GM23338 (cell line): ENCODE data around the gene FHIT. TPM values are rescaled to one million over a fixed set of nuclear protein-coding genes. Genes with fewer than 3 reads are reported as not detected.
"Not testable (repeated sequence)": the region's sequence is repeated elsewhere in the genome, so short reads cannot be mapped to it uniquely, and the experiment has no call there.

Experiments
- ATAC-seq: fragments of 200-7000 bp; cut with Tn5 transposase; 3 replicates; pipeline ENCODE4 v1.9.1; 2020
- DNase-seq: peaks from one replicate; pipeline ENCODE4 v3.0.0-alpha.2; 2015; ENCODE audit warnings: low spot score
- H2AFZ ChIP-seq: fragments of 200-600 bp; sonication (generic); 2 replicates; pipeline ENCODE4 v1.8.0; 2016; ENCODE audit warnings: antibody characterized with exemption, mild to moderate bottlenecking, moderate library complexity
- H3F3A ChIP-seq: fragments of 200-600 bp; sonication (generic); replicated peaks from 2 replicates; pipeline ENCODE4 v1.8.0; 2017; ENCODE audit warnings: antibody characterized with exemption, mixed run types, low read depth
- H3K27ac ChIP-seq: fragments of 200-600 bp; sonication (generic); 2 replicates; pipeline ENCODE4 v1.6.1; 2016; ENCODE audit warnings: low read depth
- H3K27me3 ChIP-seq: fragments of 200-600 bp; sonication (generic); 2 replicates; pipeline ENCODE4 v1.8.0; 2016; ENCODE audit warnings: mild to moderate bottlenecking, mixed run types, moderate library complexity; ENCODE audit not compliant: insufficient read depth
- H3K36me3 ChIP-seq: fragments of 200-600 bp; sonication (generic); 2 replicates; pipeline ENCODE4 v1.8.0; 2016; ENCODE audit warnings: mild to moderate bottlenecking; ENCODE audit not compliant: insufficient read depth
- H3K4me1 ChIP-seq: fragments of 200-600 bp; sonication (generic); 2 replicates; pipeline ENCODE4 v1.8.0; 2016; ENCODE audit warnings: mild to moderate bottlenecking, moderate library complexity; ENCODE audit not compliant: insufficient read depth
- H3K4me2 ChIP-seq: fragments of 200-600 bp; sonication (generic); 2 replicates; pipeline ENCODE4 v1.7.1; 2017; ENCODE audit warnings: mixed run types
- H3K4me3 ChIP-seq: fragments of 200-600 bp; sonication (generic); 2 replicates; pipeline ENCODE4 v1.6.1; 2016; ENCODE audit warnings: mixed run types
- H3K79me2 ChIP-seq: fragments of 200-600 bp; sonication (generic); replicated peaks from 2 replicates; pipeline ENCODE4 v1.8.0; 2017; ENCODE audit warnings: mild to moderate bottlenecking; ENCODE audit not compliant: insufficient read depth
- H3K9me2 ChIP-seq: fragments of 200-600 bp; sonication (generic); 2 replicates; pipeline ENCODE4 v1.8.0; 2017; ENCODE audit not compliant: insufficient read depth
- H4K20me1 ChIP-seq: fragments of 200-600 bp; sonication (generic); replicated peaks from 2 replicates; pipeline ENCODE4 v1.8.0; 2017; ENCODE audit warnings: mild to moderate bottlenecking; ENCODE audit not compliant: insufficient read depth
- H3K27ac Mint-ChIP-seq: 2 replicates; pipeline ENCODE4 v1.8.0; 2020; ENCODE audit warnings: inconsistent platforms, mild to moderate bottlenecking, moderate library complexity, mixed read lengths
- H3K27me3 Mint-ChIP-seq: 3 replicates; pipeline ENCODE4 v1.8.0; 2022; ENCODE audit warnings: low read depth, mild to moderate bottlenecking, moderate library complexity, mixed read lengths, inconsistent platforms; ENCODE audit not compliant: insufficient read depth, poor library complexity
- H3K36me3 Mint-ChIP-seq: 3 replicates; pipeline ENCODE4 v1.8.0; 2021; ENCODE audit warnings: low read depth, mild to moderate bottlenecking, inconsistent platforms, moderate library complexity, mixed read lengths
- H3K4me1 Mint-ChIP-seq: 3 replicates; pipeline ENCODE4 v1.8.0; 2020; ENCODE audit warnings: mild to moderate bottlenecking, inconsistent platforms, mixed read lengths
- H3K4me3 Mint-ChIP-seq: 3 replicates; pipeline ENCODE4 v1.8.0; 2021; ENCODE audit warnings: moderate library complexity, mild to moderate bottlenecking, inconsistent platforms, mixed read lengths
- H3K9me3 Mint-ChIP-seq: 3 replicates; pipeline ENCODE4 v1.8.0; 2020; ENCODE audit warnings: moderate library complexity, mild to moderate bottlenecking, inconsistent platforms, mixed read lengths
- CTCF ChIP-seq, 2 experiments: fragments of 200-600 bp in 1 of 2; sonication (generic) in 1 of 2; conservative IDR thresholded peaks; 2 replicates each; pipeline versions ENCODE4 v1.5.1 to v1.6.1; 2016 to 2017; ENCODE audit warnings: antibody characterized with exemption in 2 of 2, low read depth in 2 of 2, mild to moderate bottlenecking in 2 of 2, moderate library complexity in 1 of 2
- ETS1 ChIP-seq: IDR thresholded peaks from 2 replicates; pipeline ENCODE4 v1.6.1; 2016; ENCODE audit warnings: antibody characterized with exemption
- EZH2 ChIP-seq: fragments of 200-600 bp; sonication (generic); IDR thresholded peaks from one replicate; pipeline ENCODE4 v1.8.0; 2017; ENCODE audit warnings: antibody characterized with exemption, mild to moderate bottlenecking, low read depth; ENCODE audit not compliant: unreplicated experiment
- EZH2phosphoT487 ChIP-seq: fragments of 200-600 bp; sonication (generic); IDR thresholded peaks from one replicate; pipeline ENCODE4 v1.8.1; 2018; ENCODE audit warnings: antibody characterized with exemption; ENCODE audit not compliant: unreplicated experiment
- POLR2AphosphoS5 ChIP-seq: IDR thresholded peaks from 2 replicates; pipeline ENCODE4 v1.6.1; 2016; ENCODE audit warnings: antibody characterized with exemption, low read depth
- REST ChIP-seq: IDR thresholded peaks from one replicate; pipeline ENCODE4 v1.6.1; 2018; ENCODE audit warnings: antibody characterized with exemption; ENCODE audit not compliant: unreplicated experiment
- STAT1 ChIP-seq: IDR thresholded peaks from one replicate; pipeline ENCODE4 v1.6.1; 2016; ENCODE audit warnings: antibody characterized with exemption; ENCODE audit not compliant: unreplicated experiment
- ZNF114 ChIP-seq: fragments of 250-450 bp; sonication (Bioruptor Pico); IDR thresholded peaks from 2 replicates; pipeline ENCODE4 v1.5.0; 2020; ENCODE audit warnings: mild to moderate bottlenecking, moderate library complexity
- ZNF331 ChIP-seq: fragments of 250-450 bp; sonication (Bioruptor Pico); IDR thresholded peaks from 2 replicates; pipeline ENCODE4 v1.5.0; 2020; ENCODE audit warnings: low read depth, mild to moderate bottlenecking, moderate library complexity
- ZNF462 ChIP-seq: fragments of 250-450 bp; sonication (Bioruptor Pico); IDR thresholded peaks from 2 replicates; pipeline ENCODE4 v1.5.0; 2020; ENCODE audit warnings: mild to moderate bottlenecking, moderate library complexity
- polyA plus RNA-seq: library from polyadenylated mRNA; unstranded; fragments of >200 nt; fragmentation: Nextera tagmentation; extraction: Ambion mirVana; gene quantifications from 2 replicates; pipeline ENCODE4 v1.2.1, GENCODE V29; 2016
- total RNA-seq: library from RNA; depleted of rRNA; stranded (reverse); fragments of >200 nt; shearing (Covaris generic); gene quantifications from 2 replicates; pipeline ENCODE4 v1.2.3, GENCODE V29; 2014

Gene FHIT
- total and polyA plus RNA-seq, 2 experiments from 2014 or later = 3.0 to 8.3 TPM

- ATAC-seq, H3K4me3 ChIP-seq, H3K4me1 Mint-ChIP-seq, H3K27me3 Mint-ChIP-seq, H3F3A ChIP-seq, H3K4me1 ChIP-seq, H3K27ac Mint-ChIP-seq, H3K4me3 Mint-ChIP-seq, H3K9me2 ChIP-seq, H4K20me1 ChIP-seq, H3K27me3 ChIP-seq, H3K27ac ChIP-seq, H3K4me2 ChIP-seq, DNase-seq, H3K79me2 ChIP-seq, H2AFZ ChIP-seq: not testable (repeated sequence)
- H3K36me3 Mint-ChIP-seq = peaks cover 32% of the 10 kb centered on the region; the same call in 2 of the 3 replicates
- H3K36me3 ChIP-seq = peaks cover 12% of the 10 kb centered on the region
- peaks cover 16% of the 10 kb centered on the region for H3K9me3 Mint-ChIP-seq
Observed at GRCh38 chr3:61045169-61045568, 206.1 kb downstream of the FHIT start.

GRCh38 chr3:61043156-61043555 is 208.1 kb downstream of the FHIT start:
- Mint-ChIP-seq H3K27ac (no peak overlapping the region), H3K4me1 (no peaks in the 10 kb centered on the region), H3K36me3 (peaks cover 45% of the 10 kb centered on the region; the same call in 2 of the 3 replicates), H3K9me3 (peaks cover 25% of the 10 kb centered on the region), H3K4me3 (no peak overlapping the region), H3K27me3 (peaks cover 3% of the 10 kb centered on the region)
- Histone ChIP-seq H3K27ac (no peak overlapping the region), H3K36me3 (peaks cover 15% of the 10 kb centered on the region), H3K9me2 (no peaks in the 10 kb centered on the region), H3K27me3 (no peaks in the 10 kb centered on the region), H2AFZ (no peak overlapping the region), H3K4me3 (no peak overlapping the region), H3F3A (no peaks in the 10 kb centered on the region), H3K4me1 (no peaks in the 10 kb centered on the region), H3K4me2 (no peak overlapping the region), H3K79me2 (no peaks in the 10 kb centered on the region), H4K20me1 (no peaks in the 10 kb centered on the region)
- ATAC-seq = no peak
- no peak for DNase-seq
- TF ChIP-seq STAT1 (no peak), REST (no peak), ZNF462 (no peak), EZH2phosphoT487 (no peak), POLR2AphosphoS5 (no peak), EZH2 (no peak), ETS1 (no peak), CTCF (conservative IDR thresholded peaks at IDR 0.05; ENCODE audit: low read depth in 2 of 2) (no peak), ZNF331 (CRISPR knock-in tag) (no peak), ZNF114 (CRISPR knock-in tag) (no peak)
